Osteoblast (primary cell): ENCODE results near the gene GALNS. TPM values are rescaled to one million over a fixed set of nuclear protein-coding genes. Genes with fewer than 3 reads are reported as not detected.
A peak's percentile ranks its signal among the peaks of the same experiment; 100 is the strongest.

Source experiments
- DNase-seq: peaks from one replicate; pipeline ENCODE4 v3.0.0; 2011; ENCODE audit warnings: low spot score, mixed read lengths; ENCODE audit not compliant: insufficient read length; ENCODE audit errors: missing footprints
- H2AFZ ChIP-seq: 2 replicates; pipeline ENCODE4 v1.6.0; 2011; ENCODE audit warnings: mild to moderate bottlenecking, low read length
- H3K27ac ChIP-seq: 2 replicates; pipeline ENCODE4 v1.5.1; 2011; ENCODE audit warnings: mild to moderate bottlenecking, low read depth, low read length, moderate library complexity
- H3K27me3 ChIP-seq: 2 replicates; pipeline ENCODE4 v1.6.0; 2012; ENCODE audit warnings: mild to moderate bottlenecking, control low read depth, inconsistent platforms, low read length, moderate library complexity; ENCODE audit not compliant: insufficient read depth
- H3K36me3 ChIP-seq: 2 replicates; pipeline ENCODE4 v1.5.1; 2011; ENCODE audit warnings: mild to moderate bottlenecking, low read length, control low read depth, moderate library complexity; ENCODE audit not compliant: insufficient read depth
- H3K4me1 ChIP-seq: 2 replicates; pipeline ENCODE4 v1.5.1; 2011; ENCODE audit warnings: mild to moderate bottlenecking, low read length, control low read depth, moderate library complexity; ENCODE audit not compliant: insufficient read depth
- H3K4me2 ChIP-seq: 2 replicates; pipeline ENCODE4 v1.6.0; 2011; ENCODE audit warnings: mild to moderate bottlenecking, low read length; ENCODE audit not compliant: insufficient read depth
- H3K4me3 ChIP-seq: fragments of 200-600 bp; sonication (generic); 3 replicates; pipeline ENCODE4 v1.5.1; 2012; ENCODE audit warnings: mild to moderate bottlenecking, low read length, inconsistent platforms; ENCODE audit not compliant: insufficient read depth
- H3K79me2 ChIP-seq: 2 replicates; pipeline ENCODE4 v1.6.0; 2012; ENCODE audit warnings: mild to moderate bottlenecking, low read length, control low read depth, inconsistent platforms; ENCODE audit not compliant: insufficient read depth
- H3K9me3 ChIP-seq: 2 replicates; pipeline ENCODE4 v1.5.1; 2011; ENCODE audit warnings: low read depth, low read length, control low read depth
- H4K20me1 ChIP-seq: 2 replicates; pipeline ENCODE4 v1.6.0; 2012; ENCODE audit warnings: mild to moderate bottlenecking, low read length, control low read depth; ENCODE audit not compliant: insufficient read depth
- total RNA-seq: library from RNA; depleted of rRNA; stranded (reverse); fragments of >200 nt; gene quantifications from 2 replicates; pipeline ENCODE4 v1.2.3, GENCODE V29; 2012
- TF ChIP-seq, protein P1 (sequence below): IDR thresholded peaks from 2 replicates; pipeline ENCODE4 v1.5.1; 2011; ENCODE audit warnings: mild to moderate bottlenecking, low read depth, low read length, moderate library complexity; ENCODE audit errors: extremely low read depth

Gene GALNS
- total RNA-seq, 1 donor: 48.1 TPM

DNA sequence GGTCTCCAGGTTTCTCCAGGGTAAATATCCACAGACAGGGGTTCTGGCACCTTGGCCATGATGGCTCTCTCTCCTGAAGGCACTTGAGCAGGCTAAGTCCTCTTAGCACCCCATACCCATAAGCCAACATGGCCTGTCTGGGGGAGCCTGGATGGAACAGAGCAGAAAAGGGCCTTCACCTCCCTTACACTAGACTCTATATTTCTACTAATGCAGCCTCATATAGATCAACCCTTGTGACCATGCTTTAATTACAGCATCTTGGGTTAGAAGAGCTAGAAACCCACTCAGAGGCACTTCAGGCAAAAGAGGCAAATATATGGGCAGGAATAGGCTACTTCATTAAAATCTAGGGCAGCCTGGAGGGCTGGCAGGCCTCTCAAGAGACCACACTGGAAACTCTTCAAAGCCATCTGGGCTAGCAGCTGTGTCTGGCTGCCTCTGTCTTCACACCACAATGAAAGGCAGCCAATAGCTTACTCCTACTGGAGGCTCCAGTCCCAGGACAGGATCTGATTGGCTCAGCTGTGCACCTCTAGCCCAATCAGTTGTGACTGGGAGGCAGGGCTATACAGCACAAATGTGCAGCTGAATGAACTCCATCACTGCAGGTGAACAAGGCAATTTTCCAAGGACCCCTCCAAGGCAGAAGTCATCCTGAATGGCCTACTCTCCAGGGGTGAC is 57.8 kb downstream of the GALNS start:
- no peaks in the 10 kb centered on the region for H3K36me3 ChIP-seq
- no peaks in the 10 kb centered on the region for H4K20me1 ChIP-seq
- no peaks in the 10 kb centered on the region for H3K4me1 ChIP-seq
- no peaks in the 10 kb centered on the region for H3K79me2 ChIP-seq
- no peaks in the 10 kb centered on the region for H3K9me3 ChIP-seq
- H3K4me3 ChIP-seq: no peak overlapping the region
- DNase-seq: peak; percentile 52
- H3K27ac ChIP-seq: no peak overlapping the region
- H3K27me3 ChIP-seq: no peaks in the 10 kb centered on the region
- no peak overlapping the region for H2AFZ ChIP-seq
- H3K4me2 ChIP-seq: no peak overlapping the region
- TF ChIP-seq, protein P1, sequence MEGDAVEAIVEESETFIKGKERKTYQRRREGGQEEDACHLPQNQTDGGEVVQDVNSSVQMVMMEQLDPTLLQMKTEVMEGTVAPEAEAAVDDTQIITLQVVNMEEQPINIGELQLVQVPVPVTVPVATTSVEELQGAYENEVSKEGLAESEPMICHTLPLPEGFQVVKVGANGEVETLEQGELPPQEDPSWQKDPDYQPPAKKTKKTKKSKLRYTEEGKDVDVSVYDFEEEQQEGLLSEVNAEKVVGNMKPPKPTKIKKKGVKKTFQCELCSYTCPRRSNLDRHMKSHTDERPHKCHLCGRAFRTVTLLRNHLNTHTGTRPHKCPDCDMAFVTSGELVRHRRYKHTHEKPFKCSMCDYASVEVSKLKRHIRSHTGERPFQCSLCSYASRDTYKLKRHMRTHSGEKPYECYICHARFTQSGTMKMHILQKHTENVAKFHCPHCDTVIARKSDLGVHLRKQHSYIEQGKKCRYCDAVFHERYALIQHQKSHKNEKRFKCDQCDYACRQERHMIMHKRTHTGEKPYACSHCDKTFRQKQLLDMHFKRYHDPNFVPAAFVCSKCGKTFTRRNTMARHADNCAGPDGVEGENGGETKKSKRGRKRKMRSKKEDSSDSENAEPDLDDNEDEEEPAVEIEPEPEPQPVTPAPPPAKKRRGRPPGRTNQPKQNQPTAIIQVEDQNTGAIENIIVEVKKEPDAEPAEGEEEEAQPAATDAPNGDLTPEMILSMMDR: no peak

DNA sequence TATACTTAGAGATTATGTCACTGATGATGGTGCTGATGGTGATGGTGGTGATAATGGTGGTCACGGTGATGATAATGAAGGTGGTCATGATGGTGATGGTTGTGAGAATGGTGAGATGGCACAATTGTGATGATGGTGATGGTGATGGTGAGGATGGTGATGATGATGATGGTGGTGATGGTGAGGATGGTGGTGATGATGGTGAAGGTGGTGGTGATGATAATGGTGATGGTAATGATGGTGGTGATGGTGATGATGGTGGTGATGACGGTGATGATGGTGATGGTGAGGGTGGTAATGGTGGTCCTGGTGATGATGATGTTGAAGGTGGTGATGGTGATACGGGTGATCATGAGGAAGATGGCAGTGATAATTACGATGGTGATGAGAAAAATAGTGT is 58.7 kb downstream of the GALNS start:
- no peak overlapping the region for H3K4me2 ChIP-seq
- H3K27me3 ChIP-seq: no peaks in the 10 kb centered on the region
- no peak overlapping the region for H2AFZ ChIP-seq
- H3K27ac ChIP-seq: no peak overlapping the region
- no peaks in the 10 kb centered on the region for H3K4me1 ChIP-seq
- no peak overlapping the region for H3K4me3 ChIP-seq
- no peaks in the 10 kb centered on the region for H3K9me3 ChIP-seq
- H3K79me2 ChIP-seq: no peaks in the 10 kb centered on the region
- no peaks in the 10 kb centered on the region for H3K36me3 ChIP-seq
- no peaks in the 10 kb centered on the region for H4K20me1 ChIP-seq
- DNase-seq: peak; percentile 45
- TF ChIP-seq, protein P1: no peak

DNA sequence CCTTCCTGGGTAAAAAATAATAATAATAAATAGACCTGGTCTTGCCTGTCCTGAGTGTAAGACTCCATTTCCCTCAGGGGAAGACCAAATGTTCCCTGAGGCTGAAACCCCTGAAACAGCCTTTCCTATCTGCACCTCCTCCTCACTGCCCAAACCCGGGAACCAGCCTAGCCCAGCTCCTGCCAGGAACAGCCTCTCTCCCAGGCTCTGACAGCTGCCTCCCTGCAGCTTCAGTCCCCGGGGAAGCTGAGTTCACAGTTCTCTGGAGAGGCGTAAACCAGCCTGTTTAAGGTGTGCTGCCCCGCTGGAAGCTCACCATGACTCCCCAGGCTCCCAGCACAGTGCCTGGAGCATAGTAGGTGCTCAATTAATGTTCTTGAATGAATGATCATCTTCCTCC is 60.5 kb downstream of the GALNS start:
- Histone ChIP-seq H3K4me2 (no peak overlapping the region), H4K20me1 (no peaks in the 10 kb centered on the region), H2AFZ (no peak overlapping the region), H3K9me3 (no peaks in the 10 kb centered on the region), H3K4me1 (peaks cover 13% of the 10 kb centered on the region), H3K36me3 (no peaks in the 10 kb centered on the region), H3K27ac (no peak overlapping the region), H3K79me2 (no peaks in the 10 kb centered on the region), H3K27me3 (no peaks in the 10 kb centered on the region), H3K4me3 (no peak overlapping the region)
- DNase-seq: peak; percentile 58
- TF ChIP-seq, protein P1: no peak

DNA sequence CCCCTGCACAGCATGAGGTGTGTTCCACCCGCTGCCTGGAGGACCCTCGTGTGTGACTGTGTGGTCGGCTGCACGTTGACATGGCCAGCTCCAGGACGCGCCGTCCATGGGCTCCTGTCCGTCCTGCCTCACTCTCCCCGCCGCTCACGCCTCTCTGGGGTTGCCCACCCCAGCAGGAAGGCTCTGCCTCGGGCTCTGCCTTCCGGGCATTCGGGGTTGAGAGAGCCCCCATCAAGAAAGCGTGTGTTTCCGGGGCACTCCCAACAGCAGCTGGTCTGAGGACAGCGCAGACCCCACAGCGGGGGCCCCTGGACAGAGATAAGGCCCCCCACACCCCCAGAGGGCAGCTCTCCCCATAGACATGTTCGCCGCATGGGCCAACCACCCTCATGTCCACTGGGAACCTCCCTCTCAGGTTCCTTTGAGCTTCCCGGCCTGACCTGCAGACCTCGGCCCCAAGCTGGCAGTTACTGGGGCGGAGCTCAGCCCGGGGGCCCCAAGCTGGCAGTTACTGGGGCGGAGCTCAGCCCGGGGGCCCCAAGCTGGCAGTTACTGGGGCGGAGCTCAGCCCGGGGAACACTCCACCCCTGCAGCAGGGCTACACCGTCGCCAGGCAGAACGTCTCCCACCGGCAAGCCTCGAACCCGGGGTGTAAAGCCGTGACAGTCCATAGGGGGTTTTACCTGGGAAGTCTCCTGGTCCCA is 63.3 kb downstream of the GALNS start:
- TF ChIP-seq, protein P1: no peak
- Histone ChIP-seq H3K79me2 (no peaks in the 10 kb centered on the region), H4K20me1 (no peaks in the 10 kb centered on the region), H3K4me2 (no peak overlapping the region), H3K9me3 (no peaks in the 10 kb centered on the region), H2AFZ (no peak overlapping the region), H3K4me1 (peaks cover 21% of the 10 kb centered on the region), H3K27me3 (no peaks in the 10 kb centered on the region), H3K4me3 (no peak overlapping the region), H3K36me3 (no peaks in the 10 kb centered on the region), H3K27ac (no peak overlapping the region)
- peak; percentile 43 for DNase-seq
